ENCODE data around the gene OSTC.

Gene OSTC

GRCh38 chr4:108700081-108700757 is 49.8 kb downstream of the OSTC start:
- DNase-seq, result no peak
- peaks cover 8% of the 10 kb centered on the region for H3K27me3 ChIP-seq

DNA sequence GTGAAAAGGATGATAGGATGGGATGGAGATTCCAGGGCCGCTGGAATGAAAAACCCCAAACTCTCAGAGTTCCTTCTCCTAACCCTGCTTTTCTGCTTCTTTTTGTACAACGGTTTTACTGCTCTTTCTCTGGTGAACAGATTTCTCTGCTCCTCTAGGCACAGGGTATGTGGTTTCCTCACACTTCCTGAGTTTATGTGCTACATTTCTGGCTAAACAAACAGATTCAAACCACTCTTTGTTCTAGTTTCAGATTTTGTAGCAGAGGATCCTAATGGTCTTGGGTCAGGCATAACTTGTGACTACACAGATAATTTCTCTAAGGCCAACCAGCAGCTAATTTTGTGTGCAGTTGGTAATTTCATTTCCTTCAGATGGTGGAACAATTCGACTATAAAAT is 52.6 kb downstream of the OSTC start:
- no peak overlapping the region for H3K4me3 ChIP-seq (ENCODE audit: low read depth, low read length)
- DNase-seq, result no peak
- TF ChIP-seq, protein P1, sequence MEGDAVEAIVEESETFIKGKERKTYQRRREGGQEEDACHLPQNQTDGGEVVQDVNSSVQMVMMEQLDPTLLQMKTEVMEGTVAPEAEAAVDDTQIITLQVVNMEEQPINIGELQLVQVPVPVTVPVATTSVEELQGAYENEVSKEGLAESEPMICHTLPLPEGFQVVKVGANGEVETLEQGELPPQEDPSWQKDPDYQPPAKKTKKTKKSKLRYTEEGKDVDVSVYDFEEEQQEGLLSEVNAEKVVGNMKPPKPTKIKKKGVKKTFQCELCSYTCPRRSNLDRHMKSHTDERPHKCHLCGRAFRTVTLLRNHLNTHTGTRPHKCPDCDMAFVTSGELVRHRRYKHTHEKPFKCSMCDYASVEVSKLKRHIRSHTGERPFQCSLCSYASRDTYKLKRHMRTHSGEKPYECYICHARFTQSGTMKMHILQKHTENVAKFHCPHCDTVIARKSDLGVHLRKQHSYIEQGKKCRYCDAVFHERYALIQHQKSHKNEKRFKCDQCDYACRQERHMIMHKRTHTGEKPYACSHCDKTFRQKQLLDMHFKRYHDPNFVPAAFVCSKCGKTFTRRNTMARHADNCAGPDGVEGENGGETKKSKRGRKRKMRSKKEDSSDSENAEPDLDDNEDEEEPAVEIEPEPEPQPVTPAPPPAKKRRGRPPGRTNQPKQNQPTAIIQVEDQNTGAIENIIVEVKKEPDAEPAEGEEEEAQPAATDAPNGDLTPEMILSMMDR (IDR thresholded peaks at IDR 0.05; ENCODE audit: low read depth, low read length), result no peak

More at GRCh38 chr4:108700081-108700757, 49.8 kb downstream of the OSTC start:
- Histone ChIP-seq H3K4me3 (ENCODE audit: low read depth, low read length) (no peak overlapping the region), H3K4me1 (no peaks in the 10 kb centered on the region), H3K9me3 (no peaks in the 10 kb centered on the region), H3K36me3 (no peaks in the 10 kb centered on the region)
- TF ChIP-seq, protein P1 (IDR thresholded peaks at IDR 0.05; ENCODE audit: low read depth, low read length), result no peak

GRCh38 chr4:108703370-108703769 is 53.0 kb downstream of the OSTC start:
- Histone ChIP-seq H3K4me3 (ENCODE audit: low read depth, low read length) (no peak overlapping the region), H3K36me3 (no peaks in the 10 kb centered on the region), H3K4me1 (no peaks in the 10 kb centered on the region), H3K27me3 (peaks cover 8% of the 10 kb centered on the region), H3K9me3 (no peaks in the 10 kb centered on the region)
- TF ChIP-seq, protein P1 (IDR thresholded peaks at IDR 0.05; ENCODE audit: low read depth, low read length), result no peak
- DNase-seq, result no peak

More for the DNA sequence above, 52.6 kb downstream of the OSTC start:
- H3K36me3 ChIP-seq, result no peaks in the 10 kb centered on the region
- no peaks in the 10 kb centered on the region for H3K9me3 ChIP-seq
- H3K27me3 ChIP-seq, result peaks cover 8% of the 10 kb centered on the region
- no peaks in the 10 kb centered on the region for H3K4me1 ChIP-seq

DNA sequence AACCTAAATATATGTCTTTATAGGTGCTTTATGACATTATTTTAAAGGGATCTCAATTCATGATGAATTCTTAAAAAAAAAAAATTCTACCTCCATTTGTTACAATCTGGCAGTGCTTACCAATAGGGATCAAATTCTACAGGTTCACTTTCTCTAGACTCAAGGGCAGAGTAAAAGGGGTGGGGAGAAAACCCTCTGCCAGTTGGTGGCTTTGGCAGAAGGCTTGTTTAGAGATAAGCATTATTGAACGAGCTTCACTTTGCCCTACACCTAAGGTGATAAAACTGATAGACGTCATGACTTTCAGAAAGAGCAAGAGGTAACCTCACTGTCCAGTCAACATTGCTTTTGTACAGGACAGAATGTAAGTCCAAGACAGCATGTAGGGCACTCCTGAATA is 53.6 kb downstream of the OSTC start:
- H3K36me3 ChIP-seq, result no peaks in the 10 kb centered on the region
- peaks cover 8% of the 10 kb centered on the region for H3K27me3 ChIP-seq
- TF ChIP-seq, protein P1 (IDR thresholded peaks at IDR 0.05; ENCODE audit: low read depth, low read length), result no peak
- DNase-seq, result no peak
- H3K4me3 ChIP-seq (ENCODE audit: low read depth, low read length), result no peak overlapping the region
- no peaks in the 10 kb centered on the region for H3K4me1 ChIP-seq
- no peaks in the 10 kb centered on the region for H3K9me3 ChIP-seq

- H3K4me1 ChIP-seq, result no peaks in the 10 kb centered on the region
- TF ChIP-seq, protein P1 (IDR thresholded peaks at IDR 0.05; ENCODE audit: low read depth, low read length), result no peak
- no peak overlapping the region for H3K4me3 ChIP-seq (ENCODE audit: low read depth, low read length)
- H3K27me3 ChIP-seq, result peaks cover 3% of the 10 kb centered on the region; the same call in 1 of the 2 replicates
- H3K9me3 ChIP-seq, result no peaks in the 10 kb centered on the region
- no peak for DNase-seq
- H3K36me3 ChIP-seq, result no peaks in the 10 kb centered on the region
Observed at GRCh38 chr4:108706289-108706688, 55.9 kb downstream of the OSTC start.

GRCh38 chr4:108709234-108709633 is 58.8 kb downstream of the OSTC start:
- Histone ChIP-seq H3K36me3 (no peaks in the 10 kb centered on the region), H3K4me1 (no peaks in the 10 kb centered on the region), H3K4me3 (ENCODE audit: low read depth, low read length) (no peak overlapping the region), H3K9me3 (no peaks in the 10 kb centered on the region), H3K27me3 (peaks cover under 1% of the 10 kb centered on the region; the same call in 1 of the 2 replicates)
- TF ChIP-seq, protein P1 (IDR thresholded peaks at IDR 0.05; ENCODE audit: low read depth, low read length), result no peak
- DNase-seq, result no peak

All from BE2C (cell line).